ENCODE measurements around the gene SDF4.

Gene SDF4

GRCh38 chr1:1254667-1254998, 22.8 kb upstream of the SDF4 start:
- TF ChIP-seq TEAD4 (IDR thresholded peaks at IDR 0.05) (no peak), FOXM1 (IDR thresholded peaks at IDR 0.05; ENCODE audit: borderline replicate concordance, low read depth) (no peak), CEBPB (IDR thresholded peaks at IDR 0.05) (no peak), RAD21 (IDR thresholded peaks at IDR 0.05; ENCODE audit: low read depth) (no peak), USF1 (IDR thresholded peaks at IDR 0.05) (no peak), MAX (IDR thresholded peaks at IDR 0.05) (no peak), TCF12 (IDR thresholded peaks at IDR 0.05; ENCODE audit: low read depth) (no peak), TAF1 (IDR thresholded peaks at IDR 0.05; ENCODE audit: low read depth) (no peak), ZBTB7A (IDR thresholded peaks at IDR 0.05; ENCODE audit: low read depth) (no peak), CREB1 (IDR thresholded peaks at IDR 0.05; ENCODE audit: low read depth) (no peak), REST (IDR thresholded peaks at IDR 0.05; ENCODE audit: low read depth) (no peak)

- TF ChIP-seq FOXM1 (IDR thresholded peaks at IDR 0.05; ENCODE audit: borderline replicate concordance, low read depth) (no peak), NFIC (IDR thresholded peaks at IDR 0.05) (no peak), CREB1 (IDR thresholded peaks at IDR 0.05; ENCODE audit: low read depth) (no peak), YY1 (IDR thresholded peaks at IDR 0.05; ENCODE audit: low read depth) (no peak), ZBTB7A (IDR thresholded peaks at IDR 0.05; ENCODE audit: low read depth) (no peak), RAD21 (IDR thresholded peaks at IDR 0.05; ENCODE audit: low read depth) (no peak), MAX (IDR thresholded peaks at IDR 0.05) (no peak), TCF12 (IDR thresholded peaks at IDR 0.05; ENCODE audit: low read depth) (no peak), USF1 (IDR thresholded peaks at IDR 0.05) (no peak), TEAD4 (IDR thresholded peaks at IDR 0.05) (no peak), EP300 (IDR thresholded peaks at IDR 0.05; ENCODE audit: borderline replicate concordance) (no peak), CEBPB (IDR thresholded peaks at IDR 0.05) (no peak), EGR1 (IDR thresholded peaks at IDR 0.05) (no peak), REST (IDR thresholded peaks at IDR 0.05; ENCODE audit: low read depth) (no peak), TAF1 (IDR thresholded peaks at IDR 0.05; ENCODE audit: low read depth) (no peak)
Observed at GRCh38 chr1:1253972-1254666, 22.3 kb upstream of the SDF4 start.

GRCh38 chr1:1253314-1253713, 21.5 kb upstream of the SDF4 start:
- no peak for TF ChIP-seq TAF1 (IDR thresholded peaks at IDR 0.05; ENCODE audit: low read depth)
- no peak for TF ChIP-seq CREB1 (IDR thresholded peaks at IDR 0.05; ENCODE audit: low read depth)
- no peak for TF ChIP-seq FOXM1 (IDR thresholded peaks at IDR 0.05; ENCODE audit: borderline replicate concordance, low read depth)
- no peak for TF ChIP-seq CEBPB (IDR thresholded peaks at IDR 0.05)
- TF ChIP-seq YY1 (IDR thresholded peaks at IDR 0.05; ENCODE audit: low read depth), result no peak
- no peak for TF ChIP-seq USF1 (IDR thresholded peaks at IDR 0.05)
- no peak for TF ChIP-seq MAX (IDR thresholded peaks at IDR 0.05)
- TF ChIP-seq RAD21 (IDR thresholded peaks at IDR 0.05; ENCODE audit: low read depth), result no peak
- TF ChIP-seq TEAD4 (IDR thresholded peaks at IDR 0.05), result no peak
- TF ChIP-seq EP300 (IDR thresholded peaks at IDR 0.05; ENCODE audit: borderline replicate concordance), result no peak
- no peak for TF ChIP-seq ZBTB7A (IDR thresholded peaks at IDR 0.05; ENCODE audit: low read depth)
- no peak for TF ChIP-seq EGR1 (IDR thresholded peaks at IDR 0.05)
- no peak for TF ChIP-seq TCF12 (IDR thresholded peaks at IDR 0.05; ENCODE audit: low read depth)
- TF ChIP-seq NFIC (IDR thresholded peaks at IDR 0.05), result no peak

GRCh38 chr1:1250786-1251284, 19.0 kb upstream of the SDF4 start:
- TF ChIP-seq MAX (IDR thresholded peaks at IDR 0.05), result no peak
- no peak for TF ChIP-seq YY1 (IDR thresholded peaks at IDR 0.05; ENCODE audit: low read depth)
- TF ChIP-seq TEAD4 (IDR thresholded peaks at IDR 0.05), result no peak
- TF ChIP-seq TCF12 (IDR thresholded peaks at IDR 0.05; ENCODE audit: low read depth), result no peak
- no peak for TF ChIP-seq REST (IDR thresholded peaks at IDR 0.05; ENCODE audit: low read depth)
- TF ChIP-seq RAD21 (IDR thresholded peaks at IDR 0.05; ENCODE audit: low read depth), result no peak
- no peak for TF ChIP-seq EP300 (IDR thresholded peaks at IDR 0.05; ENCODE audit: borderline replicate concordance)
- TF ChIP-seq CEBPB (IDR thresholded peaks at IDR 0.05), result no peak
- no peak for TF ChIP-seq TAF1 (IDR thresholded peaks at IDR 0.05; ENCODE audit: low read depth)

All from Ishikawa (cell line).